DOHH2 (cell line): ENCODE results near the gene SCUBE1.

Experiments used
- H3F3A ChIP-seq: fragments of 200-600 bp; sonication (generic), shearing (Covaris generic); 2 replicates; pipeline ENCODE4 v1.6.0; 2016; ENCODE audit warnings: antibody characterized with exemption, mild to moderate bottlenecking; ENCODE audit not compliant: control insufficient read depth, insufficient read depth
- H3K27ac ChIP-seq: fragments of 200-600 bp; sonication (generic); 2 replicates; pipeline ENCODE4 v1.5.1; 2014; ENCODE audit warnings: low read depth, mild to moderate bottlenecking, low read length, moderate library complexity
- H3K27me3 ChIP-seq: fragments of 200-600 bp; sonication (generic); 2 replicates; pipeline ENCODE4 v1.6.1; 2014; ENCODE audit warnings: mild to moderate bottlenecking, low read length, mixed read lengths; ENCODE audit not compliant: control insufficient read depth
- H3K36me3 ChIP-seq: fragments of 200-600 bp; sonication (generic); 2 replicates; pipeline ENCODE4 v1.6.1; 2014; ENCODE audit warnings: mild to moderate bottlenecking, low read length, moderate library complexity, mixed read lengths; ENCODE audit not compliant: control insufficient read depth
- H3K4me1 ChIP-seq: fragments of 200-600 bp; sonication (generic); 2 replicates; pipeline ENCODE4 v1.6.1; 2014; ENCODE audit warnings: mild to moderate bottlenecking, low read length, mixed read lengths; ENCODE audit not compliant: control insufficient read depth
- H3K4me2 ChIP-seq: fragments of 200-600 bp; sonication (generic); 2 replicates; pipeline ENCODE4 v1.6.0; 2014; ENCODE audit warnings: mild to moderate bottlenecking, low read length, moderate library complexity
- H3K4me3 ChIP-seq: fragments of 200-600 bp; sonication (generic); 2 replicates; pipeline ENCODE4 v1.5.1; 2014; ENCODE audit warnings: mild to moderate bottlenecking, low read length, mixed read lengths
- H3K79me2 ChIP-seq: fragments of 200-600 bp; sonication (generic); 2 replicates; pipeline ENCODE4 v1.6.1; 2014; ENCODE audit warnings: mild to moderate bottlenecking, low read length, mixed read lengths; ENCODE audit not compliant: control insufficient read depth
- H3K9me2 ChIP-seq: fragments of 200-600 bp; sonication (generic); replicated peaks from 2 replicates; pipeline ENCODE4 v1.6.1; 2014; ENCODE audit warnings: mild to moderate bottlenecking, low read length, mixed read lengths; ENCODE audit not compliant: control insufficient read depth
- H3K9me3 ChIP-seq: fragments of 200-600 bp; sonication (generic); 2 replicates; pipeline ENCODE4 v1.6.1; 2014; ENCODE audit warnings: antibody characterized with exemption, low read length, mixed read lengths; ENCODE audit not compliant: control insufficient read depth, insufficient read depth
- H4K20me1 ChIP-seq: fragments of 200-600 bp; sonication (generic); 2 replicates; pipeline ENCODE4 v1.6.0; 2014; ENCODE audit warnings: low read depth, mild to moderate bottlenecking, antibody characterized with exemption, low read length, moderate library complexity; ENCODE audit not compliant: control insufficient read depth, insufficient read depth
- CTCF ChIP-seq: fragments of 200-600 bp; sonication (generic); IDR thresholded peaks from one replicate; pipeline ENCODE4 v1.5.1; 2014; ENCODE audit warnings: antibody characterized with exemption, mild to moderate bottlenecking, low read depth, low read length; ENCODE audit not compliant: poor library complexity, severe bottlenecking
- EZH2phosphoT487 ChIP-seq: fragments of 200-600 bp; sonication (generic); IDR thresholded peaks from 2 replicates; pipeline ENCODE4 v1.6.1; 2017; ENCODE audit warnings: borderline replicate concordance, mild to moderate bottlenecking, antibody characterized with exemption, low read length, moderate library complexity, mixed read lengths

Gene SCUBE1

GRCh38 chr22:43279867-43280522 is 63.2 kb downstream of the SCUBE1 start:
- H3K4me3 ChIP-seq, result no peak overlapping the region
- no peaks in the 10 kb centered on the region for H3K4me1 ChIP-seq
- no peaks in the 10 kb centered on the region for H3K9me3 ChIP-seq
- H4K20me1 ChIP-seq, result no peaks in the 10 kb centered on the region
- no peaks in the 10 kb centered on the region for H3K9me2 ChIP-seq
- no peaks in the 10 kb centered on the region for H3K79me2 ChIP-seq
- H3F3A ChIP-seq, result no peaks in the 10 kb centered on the region
- TF ChIP-seq CTCF, result no peak
- no peak for TF ChIP-seq EZH2phosphoT487
- H3K27ac ChIP-seq, result no peak overlapping the region
- H3K36me3 ChIP-seq, result no peaks in the 10 kb centered on the region
- H3K27me3 ChIP-seq, result no peaks in the 10 kb centered on the region
- no peak overlapping the region for H3K4me2 ChIP-seq

- Histone ChIP-seq H4K20me1 (no peaks in the 10 kb centered on the region), H3K4me2 (no peak overlapping the region), H3F3A (no peaks in the 10 kb centered on the region), H3K36me3 (no peaks in the 10 kb centered on the region), H3K4me1 (no peaks in the 10 kb centered on the region), H3K4me3 (no peak overlapping the region), H3K27me3 (no peaks in the 10 kb centered on the region), H3K79me2 (no peaks in the 10 kb centered on the region), H3K27ac (no peak overlapping the region), H3K9me3 (no peaks in the 10 kb centered on the region), H3K9me2 (no peaks in the 10 kb centered on the region)
- TF ChIP-seq EZH2phosphoT487 (no peak), CTCF (no peak)
These were observed 65.1 kb downstream of the SCUBE1 start for GRCh38 chr22:43277987-43278601.

GRCh38 chr22:43277091-43277490 is 66.1 kb downstream of the SCUBE1 start:
- TF ChIP-seq CTCF (no peak), EZH2phosphoT487 (no peak)
- no peaks in the 10 kb centered on the region for H3K79me2 ChIP-seq
- no peak overlapping the region for H3K4me3 ChIP-seq
- no peaks in the 10 kb centered on the region for H3K36me3 ChIP-seq
- no peaks in the 10 kb centered on the region for H3F3A ChIP-seq
- no peaks in the 10 kb centered on the region for H3K4me1 ChIP-seq
- H4K20me1 ChIP-seq, result no peaks in the 10 kb centered on the region
- H3K9me2 ChIP-seq, result no peaks in the 10 kb centered on the region
- no peaks in the 10 kb centered on the region for H3K27me3 ChIP-seq
- H3K27ac ChIP-seq, result no peak overlapping the region
- H3K9me3 ChIP-seq, result no peaks in the 10 kb centered on the region
- no peak overlapping the region for H3K4me2 ChIP-seq
